Loucy (cell line): Measurements from ENCODE around the gene CYFIP2.
"Not testable (repeated sequence)": the region's sequence is repeated elsewhere in the genome, so short reads cannot be mapped to it uniquely, and the experiment has no call there.

Source experiments
- H2AFZ ChIP-seq: fragments of 200-600 bp; sonication (generic); 2 replicates; pipeline ENCODE4 v1.6.0; 2016; ENCODE audit warnings: antibody characterized with exemption, mild to moderate bottlenecking, low read length, moderate library complexity
- H3F3A ChIP-seq: fragments of 200-600 bp; 2 replicates; pipeline ENCODE4 v1.6.0; 2016; ENCODE audit warnings: antibody characterized with exemption, low read depth, mild to moderate bottlenecking
- H3K27me3 ChIP-seq: fragments of 200-600 bp; sonication (generic); 2 replicates; pipeline ENCODE4 v1.6.1; 2014; ENCODE audit warnings: low read length, mild to moderate bottlenecking; ENCODE audit not compliant: insufficient read depth, poor library complexity, severe bottlenecking
- H3K36me3 ChIP-seq: fragments of 200-600 bp; sonication (generic); 2 replicates; pipeline ENCODE4 v1.6.1; 2016; ENCODE audit warnings: low read length; ENCODE audit not compliant: insufficient read depth
- H3K4me1 ChIP-seq: fragments of 200-600 bp; sonication (generic); 2 replicates; pipeline ENCODE4 v1.5.1; 2014; ENCODE audit warnings: low read length, mild to moderate bottlenecking; ENCODE audit not compliant: insufficient read depth, poor library complexity, severe bottlenecking
- H3K4me2 ChIP-seq: fragments of 200-600 bp; sonication (generic); 2 replicates; pipeline ENCODE4 v1.6.0; 2014; ENCODE audit warnings: antibody characterized with exemption, low read length, low read depth, mild to moderate bottlenecking; ENCODE audit not compliant: poor library complexity, severe bottlenecking
- H3K4me3 ChIP-seq: fragments of 200-600 bp; sonication (generic); 2 replicates; pipeline ENCODE4 v1.5.1; 2014; ENCODE audit warnings: low read length, mild to moderate bottlenecking, mixed read lengths; ENCODE audit not compliant: poor library complexity, severe bottlenecking
- H3K79me2 ChIP-seq: fragments of 200-600 bp; sonication (generic); 2 replicates; pipeline ENCODE4 v1.6.1; 2014; ENCODE audit warnings: low read length; ENCODE audit not compliant: insufficient read depth
- H3K9ac ChIP-seq: fragments of 200-600 bp; sonication (generic); 2 replicates; pipeline ENCODE4 v1.6.0; 2014; ENCODE audit warnings: mild to moderate bottlenecking, low read depth, low read length, moderate library complexity; ENCODE audit not compliant: poor library complexity, severe bottlenecking
- H3K9me2 ChIP-seq: fragments of 200-600 bp; sonication (generic); replicated peaks from 2 replicates; pipeline ENCODE4 v1.6.1; 2016; ENCODE audit warnings: low read depth, low read length, mixed read lengths
- H3K9me3 ChIP-seq: fragments of 200-600 bp; sonication (generic); 2 replicates; pipeline ENCODE4 v1.6.1; 2014; ENCODE audit warnings: mild to moderate bottlenecking, antibody characterized with exemption, low read length, low read depth; ENCODE audit not compliant: insufficient read depth
- H4K20me1 ChIP-seq: fragments of 200-600 bp; sonication (generic); 2 replicates; pipeline ENCODE4 v1.6.0; 2014; ENCODE audit warnings: antibody characterized with exemption, low read length, mild to moderate bottlenecking; ENCODE audit not compliant: insufficient read depth, poor library complexity, severe bottlenecking
- EZH2phosphoT487 ChIP-seq: fragments of 200-600 bp; IDR thresholded peaks from 2 replicates; pipeline ENCODE4 v1.6.1; 2018; ENCODE audit warnings: antibody characterized with exemption, mild to moderate bottlenecking, moderate library complexity, borderline replicate concordance
- TF ChIP-seq, protein P1 (sequence below): fragments of 200-600 bp; sonication (generic); conservative IDR thresholded peaks from 2 replicates; pipeline ENCODE4 v1.5.1; 2014; ENCODE audit warnings: mild to moderate bottlenecking, antibody characterized with exemption, low read length

Gene CYFIP2

DNA sequence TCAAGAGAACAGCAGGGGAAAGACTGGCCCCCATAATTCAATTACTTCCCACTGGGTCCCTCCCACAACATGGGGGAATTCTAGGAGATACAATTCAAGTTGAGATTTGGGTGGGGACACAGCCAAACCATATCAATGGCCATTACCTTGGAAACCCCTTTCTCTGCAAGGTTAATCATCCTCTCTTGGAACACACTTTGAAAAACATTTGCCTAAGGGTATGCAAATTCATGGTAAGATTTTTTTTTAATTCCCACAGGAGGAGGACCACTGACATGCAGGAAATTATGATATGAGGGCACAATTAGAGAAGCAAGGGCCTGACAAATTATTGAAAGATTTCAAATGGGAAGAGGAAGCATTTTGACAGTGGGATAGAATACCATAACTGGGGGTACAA lies 132.4 kb downstream of the CYFIP2 start:
- H3K9ac ChIP-seq, result no peak overlapping the region
- no peaks in the 10 kb centered on the region for H3K4me1 ChIP-seq
- H2AFZ ChIP-seq, result no peak overlapping the region
- no peak overlapping the region for H3K4me3 ChIP-seq
- no peaks in the 10 kb centered on the region for H3F3A ChIP-seq
- no peaks in the 10 kb centered on the region; the same call in 1 of the 2 replicates for H3K36me3 ChIP-seq
- no peak overlapping the region for H3K4me2 ChIP-seq
- H3K27me3 ChIP-seq, result no peaks in the 10 kb centered on the region
- H3K9me2 ChIP-seq, result no peaks in the 10 kb centered on the region
- TF ChIP-seq EZH2phosphoT487, result no peak
- TF ChIP-seq, protein P1, sequence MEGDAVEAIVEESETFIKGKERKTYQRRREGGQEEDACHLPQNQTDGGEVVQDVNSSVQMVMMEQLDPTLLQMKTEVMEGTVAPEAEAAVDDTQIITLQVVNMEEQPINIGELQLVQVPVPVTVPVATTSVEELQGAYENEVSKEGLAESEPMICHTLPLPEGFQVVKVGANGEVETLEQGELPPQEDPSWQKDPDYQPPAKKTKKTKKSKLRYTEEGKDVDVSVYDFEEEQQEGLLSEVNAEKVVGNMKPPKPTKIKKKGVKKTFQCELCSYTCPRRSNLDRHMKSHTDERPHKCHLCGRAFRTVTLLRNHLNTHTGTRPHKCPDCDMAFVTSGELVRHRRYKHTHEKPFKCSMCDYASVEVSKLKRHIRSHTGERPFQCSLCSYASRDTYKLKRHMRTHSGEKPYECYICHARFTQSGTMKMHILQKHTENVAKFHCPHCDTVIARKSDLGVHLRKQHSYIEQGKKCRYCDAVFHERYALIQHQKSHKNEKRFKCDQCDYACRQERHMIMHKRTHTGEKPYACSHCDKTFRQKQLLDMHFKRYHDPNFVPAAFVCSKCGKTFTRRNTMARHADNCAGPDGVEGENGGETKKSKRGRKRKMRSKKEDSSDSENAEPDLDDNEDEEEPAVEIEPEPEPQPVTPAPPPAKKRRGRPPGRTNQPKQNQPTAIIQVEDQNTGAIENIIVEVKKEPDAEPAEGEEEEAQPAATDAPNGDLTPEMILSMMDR, result no peak
- no peaks in the 10 kb centered on the region for H3K79me2 ChIP-seq
- H4K20me1 ChIP-seq, result no peaks in the 10 kb centered on the region
- no peaks in the 10 kb centered on the region for H3K9me3 ChIP-seq

DNA sequence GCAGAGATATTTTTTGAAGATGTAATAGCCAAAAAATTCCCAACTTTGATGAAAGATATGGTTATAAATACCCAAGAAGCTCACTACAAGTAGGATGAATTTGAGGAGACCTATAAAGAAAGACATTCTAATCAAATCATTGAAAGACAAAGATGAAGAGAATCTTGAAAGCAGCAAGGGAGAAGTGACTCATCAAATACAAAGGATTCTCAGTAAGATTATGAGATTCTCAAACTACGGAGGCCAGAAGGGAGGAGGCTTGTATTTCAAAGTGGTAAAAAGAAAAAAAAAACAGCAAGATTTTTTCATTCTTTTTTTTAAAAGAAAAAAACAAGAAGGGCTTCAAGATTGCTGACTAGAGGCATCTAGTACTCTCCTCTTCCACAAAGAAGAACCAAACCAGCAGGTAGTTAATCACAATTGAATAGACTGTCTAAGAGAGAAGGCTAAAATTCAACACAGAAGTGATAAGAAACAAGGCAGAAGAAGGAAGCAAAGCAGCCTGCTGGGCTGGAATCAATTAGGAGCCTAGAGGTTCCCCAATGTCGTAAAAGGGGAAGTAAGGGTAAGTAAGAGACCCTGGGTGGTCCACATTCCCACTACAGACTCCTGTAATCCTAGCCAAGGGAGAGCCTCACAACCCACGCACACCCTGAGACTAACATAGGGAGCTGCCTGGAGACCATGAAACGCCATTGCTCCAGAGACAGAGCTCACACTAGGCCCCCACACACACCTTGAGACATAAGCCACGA lies 135.0 kb downstream of the CYFIP2 start:
- no peaks in the 10 kb centered on the region for H3K79me2 ChIP-seq
- H3K9ac ChIP-seq, result no peak overlapping the region
- H3K4me3 ChIP-seq, result no peak overlapping the region
- H4K20me1 ChIP-seq, result no peaks in the 10 kb centered on the region
- H3K27me3 ChIP-seq, result no peaks in the 10 kb centered on the region
- H3K4me1 ChIP-seq, result no peaks in the 10 kb centered on the region
- TF ChIP-seq EZH2phosphoT487, result no peak
- TF ChIP-seq, protein P1, result no peak
- H3K36me3 ChIP-seq, result no peaks in the 10 kb centered on the region
- H3K4me2 ChIP-seq, result no peak overlapping the region
- H3K9me3 ChIP-seq, result no peaks in the 10 kb centered on the region; the same call in 1 of the 2 replicates
- H2AFZ ChIP-seq, result no peak overlapping the region
- no peaks in the 10 kb centered on the region for H3F3A ChIP-seq
- no peaks in the 10 kb centered on the region for H3K9me2 ChIP-seq

DNA sequence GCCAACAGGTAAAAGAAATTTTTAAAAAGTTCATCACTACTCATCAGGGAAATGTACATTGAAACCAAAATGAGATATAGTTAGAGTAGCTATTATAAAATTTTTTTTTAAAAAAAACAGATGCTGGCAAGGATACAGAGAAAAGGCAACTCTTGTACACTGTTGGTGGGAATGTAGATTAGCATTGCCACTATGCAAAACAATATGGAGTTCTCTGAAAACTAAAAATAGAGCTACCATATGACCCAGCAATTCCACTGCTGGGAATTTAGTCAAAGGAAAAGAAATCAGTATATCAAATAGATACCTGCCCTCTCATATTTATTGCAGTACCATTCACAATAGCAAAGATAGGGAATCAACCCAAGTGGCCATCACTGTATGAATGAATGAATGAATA lies 149.9 kb downstream of the CYFIP2 start:
- TF ChIP-seq, protein P1, result no peak
- TF ChIP-seq EZH2phosphoT487, result no peak
- no peaks in the 10 kb centered on the region for H3K4me1 ChIP-seq
- H3K9me3 ChIP-seq, result no peaks in the 10 kb centered on the region
- H3K9ac ChIP-seq, result no peak overlapping the region
- H3K9me2 ChIP-seq, result no peaks in the 10 kb centered on the region
- no peaks in the 10 kb centered on the region for H4K20me1 ChIP-seq
- H3K4me2 ChIP-seq, result no peak overlapping the region
- H2AFZ ChIP-seq, result no peak overlapping the region
- no peaks in the 10 kb centered on the region for H3K79me2 ChIP-seq
- no peaks in the 10 kb centered on the region for H3K36me3 ChIP-seq
- H3K4me3 ChIP-seq, result no peak overlapping the region
- no peaks in the 10 kb centered on the region for H3K27me3 ChIP-seq
- no peaks in the 10 kb centered on the region for H3F3A ChIP-seq

DNA sequence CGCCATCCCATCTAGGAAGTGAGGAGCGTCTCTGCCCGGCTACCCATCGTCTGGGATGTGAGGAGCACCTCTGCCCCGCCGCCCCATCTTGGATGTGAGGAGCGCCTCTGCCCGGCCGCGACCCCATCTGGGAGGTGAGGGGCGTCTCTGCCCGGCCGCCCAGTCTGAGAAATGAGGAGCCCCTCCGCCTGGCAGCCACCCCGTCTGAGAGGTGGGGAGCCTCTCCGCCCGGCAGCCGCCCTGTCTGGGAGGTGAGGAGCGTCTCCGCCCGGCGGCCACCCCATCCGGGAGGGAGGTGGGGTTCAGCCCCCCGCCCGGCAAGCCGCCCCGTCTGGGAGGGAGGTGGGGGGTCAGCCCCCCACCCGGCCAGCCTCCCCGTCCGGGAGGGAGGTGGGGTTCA lies 153.6 kb downstream of the CYFIP2 start:
- not testable (repeated sequence) for H3K9ac ChIP-seq, H3K9me2 ChIP-seq, H2AFZ ChIP-seq, H3K4me3 ChIP-seq, H3K36me3 ChIP-seq, H4K20me1 ChIP-seq, H3K4me2 ChIP-seq, H3K79me2 ChIP-seq, H3K27me3 ChIP-seq, H3K4me1 ChIP-seq, H3K9me3 ChIP-seq, H3F3A ChIP-seq

DNA sequence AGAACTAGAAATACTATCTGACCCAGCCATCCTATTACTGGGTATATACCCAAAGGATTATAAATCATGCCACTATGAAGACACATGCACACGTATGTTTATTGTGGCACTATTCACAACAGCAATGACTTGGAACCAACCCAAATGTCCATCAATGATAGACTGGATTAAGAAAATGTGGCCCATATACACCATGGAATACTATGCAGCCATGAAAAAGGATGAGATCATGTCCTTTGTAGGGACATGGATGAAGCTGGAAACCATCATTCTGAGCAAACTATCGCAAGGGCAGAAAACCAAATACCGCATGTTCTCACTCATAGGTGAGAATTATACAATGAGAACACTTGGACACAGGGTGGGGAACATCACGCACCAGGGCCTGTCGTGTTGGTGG lies 164.0 kb downstream of the CYFIP2 start:
- H3K27me3 ChIP-seq, result not testable (repeated sequence)

More for the DNA sequence above, 164.0 kb downstream of the CYFIP2 start:
- not testable (repeated sequence) for H3K36me3 ChIP-seq, H3K9ac ChIP-seq, H3K4me3 ChIP-seq, H3K9me2 ChIP-seq, H3K79me2 ChIP-seq, H3K4me1 ChIP-seq, H2AFZ ChIP-seq, H3F3A ChIP-seq, H3K9me3 ChIP-seq, H4K20me1 ChIP-seq, H3K4me2 ChIP-seq
